Choroid plexus epithelial cell (primary cell): ENCODE measurements around the gene LIPC.

Source experiments
- DNase-seq: peaks from one replicate; pipeline ENCODE4 v3.0.0-alpha.2; 2010; ENCODE audit warnings: low read depth
- H3K4me3 ChIP-seq: 2 replicates; pipeline ENCODE4 v1.5.1; 2011; ENCODE audit warnings: low read depth, mild to moderate bottlenecking, control low read depth, low read length, moderate library complexity
- CTCF ChIP-seq: conservative IDR thresholded peaks from 2 replicates; pipeline ENCODE4 v1.5.1; 2011; ENCODE audit warnings: low read depth, mild to moderate bottlenecking, control low read depth, inconsistent platforms, low read length, moderate library complexity

Gene LIPC

GRCh38 chr15:58556028-58556361, 124.2 kb downstream of the LIPC start:
- H3K4me3 ChIP-seq, result no peak overlapping the region
- TF ChIP-seq CTCF, result no peak
- DNase-seq, result no peak

DNA sequence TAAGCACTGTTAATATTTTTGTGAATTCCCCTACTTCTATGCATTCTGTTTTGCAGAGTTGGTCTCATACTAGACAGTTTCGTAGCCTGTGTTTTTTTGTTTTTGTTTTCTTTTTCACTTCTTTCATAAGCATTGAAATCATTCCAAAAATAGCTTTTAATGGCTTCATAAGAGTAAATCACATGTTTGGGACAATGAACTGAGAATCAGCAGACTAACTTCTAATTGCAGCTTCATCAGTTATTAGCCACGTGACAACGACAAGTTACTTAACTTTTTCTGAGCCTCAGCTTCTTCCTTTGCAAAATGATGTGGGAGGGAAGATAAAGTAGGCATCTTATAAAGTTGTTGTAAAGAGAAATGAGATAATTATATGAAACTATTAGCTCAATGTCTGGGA, 124.8 kb downstream of the LIPC start:
- no peak for DNase-seq
- H3K4me3 ChIP-seq, result no peak overlapping the region
- no peak for TF ChIP-seq CTCF

- TF ChIP-seq CTCF, result no peak
- H3K4me3 ChIP-seq, result no peak overlapping the region
- no peak for DNase-seq
Measured at GRCh38 chr15:58558777-58559176, 127.0 kb downstream of the LIPC start.

- no peak for DNase-seq
- no peak for TF ChIP-seq CTCF
- no peak overlapping the region for H3K4me3 ChIP-seq
Measured at GRCh38 chr15:58559904-58560588, 128.3 kb downstream of the LIPC start.

GRCh38 chr15:58561321-58561720, 129.5 kb downstream of the LIPC start:
- TF ChIP-seq CTCF, result no peak
- no peak for DNase-seq
- no peak overlapping the region for H3K4me3 ChIP-seq

- no peak for TF ChIP-seq CTCF
- no peak for DNase-seq
- no peak overlapping the region for H3K4me3 ChIP-seq
Measured at GRCh38 chr15:58562135-58562534, 130.3 kb downstream of the LIPC start.

GRCh38 chr15:58564981-58565380, 133.2 kb downstream of the LIPC start:
- no peak for TF ChIP-seq CTCF
- H3K4me3 ChIP-seq, result no peak overlapping the region
- DNase-seq, result no peak
